GM12878 (cell line): ENCODE data around the gene RAB15. TPM values are rescaled to one million over a fixed set of nuclear protein-coding genes. Genes with fewer than 3 reads are reported as not detected.

Experiments used
- ATAC-seq: fragments of 200-7000 bp; cut with Tn5 transposase; 3 replicates; pipeline ENCODE4 v1.9.1; 2020; ENCODE audit warnings: mild to moderate bottlenecking, moderate library complexity
- BruUV-seq: library from RNA; stranded (reverse); fragments of 400-500 nt; replicated peaks from 2 replicates; lab custom pipeline; 2021; lab: Mats Ljungman, UMichigan
- CTCF ChIA-PET: fragments of 300-600 bp; sonication (Branson Sonifier 250); formaldehyde crosslinking; extraction: SDS; loops from one replicate; lab custom pipeline; 2021; ENCODE audit warnings: inconsistent platforms; lab: Yijun Ruan, JAX
- POLR2A ChIA-PET: fragments of 350-600 bp; formaldehyde crosslinking; extraction: SDS; loops from one replicate; lab custom pipeline; 2021; ENCODE audit warnings: inconsistent platforms; lab: Charles Lee
- RAD21 ChIA-PET: fragments of 300-600 bp; sonication (Branson Sonifier 250); formaldehyde crosslinking; loops from one replicate; lab custom pipeline; 2023; ENCODE audit warnings: antibody characterized with exemption; ENCODE audit not compliant: unreplicated experiment; lab: Charles Lee
- SMC1A ChIA-PET: fragments of 300-600 bp; sonication (Branson Sonifier 250); formaldehyde crosslinking; loops from one replicate; lab custom pipeline; 2023; ENCODE audit not compliant: unreplicated experiment, uncharacterized antibody; lab: Charles Lee
- DNase-seq: peaks from one replicate; pipeline ENCODE4 v3.0.0-alpha.2; 2011; ENCODE audit warnings: low read depth, low spot score
- FAIRE-seq: peaks from 3 replicates; lab custom pipeline; 2011; peaks lifted over from hg19 to GRCh38; lab: Jason Lieb, UNC
- H2AFZ ChIP-seq: 2 replicates; pipeline ENCODE4 v1.6.0; 2011; ENCODE audit warnings: low read depth, low read length, control low read depth; ENCODE audit not compliant: control insufficient read depth
- H3K27ac ChIP-seq: 2 replicates; pipeline ENCODE4 v1.5.1; 2011; ENCODE audit warnings: control low read depth; ENCODE audit not compliant: control insufficient read depth, insufficient read depth
- H3K27me3 ChIP-seq, 2 experiments: replicated peaks in 1 of 2; 2 replicates each; pipeline versions ENCODE4 v1.6.0 to v1.6.1; 2011; ENCODE audit warnings: low read length in 1 of 2; ENCODE audit not compliant: control insufficient read depth in 2 of 2, insufficient read depth in 2 of 2
- H3K36me3 ChIP-seq, 2 experiments: 2 replicates each; pipeline ENCODE4 v1.5.1; 2011; ENCODE audit warnings: low read length in 1 of 2; ENCODE audit not compliant: control insufficient read depth in 2 of 2, insufficient read depth in 2 of 2
- H3K4me1 ChIP-seq: 2 replicates; pipeline ENCODE4 v1.6.1; 2011; ENCODE audit warnings: mild to moderate bottlenecking, low read length, moderate library complexity, mixed read lengths; ENCODE audit not compliant: control insufficient read depth, insufficient read depth
- H3K4me2 ChIP-seq: 2 replicates; pipeline ENCODE4 v1.6.0; 2011; ENCODE audit warnings: control low read depth; ENCODE audit not compliant: control insufficient read depth, insufficient read depth
- H3K4me3 ChIP-seq: fragments of 200-600 bp; sonication (generic); 2 replicates; pipeline ENCODE4 v1.5.1; 2016
- H3K79me2 ChIP-seq: 2 replicates; pipeline ENCODE4 v1.6.0; 2011; ENCODE audit warnings: low read length; ENCODE audit not compliant: control insufficient read depth, insufficient read depth
- H3K9ac ChIP-seq: 2 replicates; pipeline ENCODE4 v1.8.0; 2011; ENCODE audit warnings: low read length, control low read depth, mixed read lengths; ENCODE audit not compliant: control insufficient read depth, insufficient read depth
- H3K9me3 ChIP-seq: replicated peaks from 3 replicates; pipeline ENCODE4 v1.5.1; 2011; ENCODE audit warnings: mild to moderate bottlenecking, low read length; ENCODE audit not compliant: control insufficient read depth, insufficient read depth
- H4K20me1 ChIP-seq: 2 replicates; pipeline ENCODE4 v1.6.0; 2011; ENCODE audit not compliant: control insufficient read depth, insufficient read depth
- CBFB ChIP-seq: IDR thresholded peaks from 2 replicates; pipeline ENCODE4 v1.6.1; 2016; ENCODE audit warnings: antibody characterized with exemption, low read depth
- ESRRA ChIP-seq: IDR thresholded peaks from 2 replicates; pipeline ENCODE4 v1.6.1; 2012; ENCODE audit warnings: mild to moderate bottlenecking, low read length, improper control_type of control experiment
- NFYA ChIP-seq: IDR thresholded peaks from 2 replicates; pipeline ENCODE4 v1.6.1; 2011; ENCODE audit warnings: low read depth, mild to moderate bottlenecking, low read length, improper control_type of control experiment, borderline replicate concordance
- NRF1 ChIP-seq: conservative IDR thresholded peaks from 2 replicates; pipeline ENCODE4 v1.6.1; 2011; ENCODE audit warnings: mild to moderate bottlenecking, low read depth, low read length, improper control_type of control experiment
- RUNX3 ChIP-seq: IDR thresholded peaks from 2 replicates; pipeline ENCODE4 v1.6.1; 2012; ENCODE audit warnings: low read length, inconsistent platforms
- TCF7 ChIP-seq: IDR thresholded peaks from 2 replicates; pipeline ENCODE4 v1.6.1; 2014; ENCODE audit warnings: antibody characterized with exemption, borderline replicate concordance
- YBX1 ChIP-seq: fragments of 450-650 bp; IDR thresholded peaks from 2 replicates; pipeline ENCODE4 v1.6.1; 2016; ENCODE audit warnings: antibody characterized with exemption
- ZNF274 ChIP-seq: IDR thresholded peaks from one replicate; pipeline ENCODE4 v1.8.0; 2011; ENCODE audit not compliant: insufficient read length, insufficient read depth
- WGBS: methylation state at CpG from one replicate; pipeline ENCODE4 v1.1.6; 2016; ENCODE audit warnings: low lambda C conversion rate; ENCODE audit not compliant: insufficient replicate concordance, insufficient coverage; ENCODE audit errors: missing lambda C conversion rate; 5-methylcytosine and 5-hydroxymethylcytosine counted together
- in situ Hi-C: fragments of 300-500 bp; cut with MboI; formaldehyde crosslinking; loops from 9 replicates; pipeline ENCODE4 v1.14.3; 2018; ENCODE audit warnings: mixed read lengths
- intact Hi-C: fragments of 100-400 bp; cut with micrococcal nuclease; formaldehyde crosslinking; loops from one replicate; pipeline ENCODE4 v1.14.2; 2022; ENCODE audit not compliant: unreplicated experiment
- polyA plus RNA-seq, 11 experiments: library from polyadenylated mRNA; depleted of rRNA in 4 of 11; unstranded in 6 of 11; stranded (reverse) in 5 of 11; fragments of >200 nt; fragmentation: Nextera tagmentation in 4 of 11; fragmentation: Illumina TruSeq in 1 of 11; extraction: Ambion mirVana in 4 of 11; extraction: Trizol in 1 of 11; gene quantifications; 1 replicate in 1 of 11; 2 replicates in 10 of 11; pipeline versions ENCODE4 v1.2.1 to v1.2.3, GENCODE V29; 2011 to 2016; ENCODE audit warnings: inconsistent platforms in 2 of 11, missing spikeins in 2 of 11, low read depth in 1 of 11
- total RNA-seq, 4 experiments: library from RNA; depleted of rRNA in 3 of 4; stranded (reverse); fragments of >200 nt in 3 of 4; fragmentation: Illumina TruSeq in 1 of 4; extraction: Trizol in 1 of 4; gene quantifications; 2 replicates each; pipeline versions ENCODE4 v1.2.1 to v1.2.3, GENCODE V29; 2013 to 2021
- TF ChIP-seq, protein P1 (sequence below): fragments of 450-650 bp; conservative IDR thresholded peaks from 2 replicates; pipeline ENCODE4 v1.6.1; 2017; ENCODE audit warnings: mild to moderate bottlenecking, moderate library complexity

Gene RAB15
- total and polyA plus RNA-seq, 10 of the 15 experiments (the other 5 are each of a cell fraction or from before 2014, with no cell fraction given): 0.32 to 3.9 (median 2.1) TPM

DNA sequence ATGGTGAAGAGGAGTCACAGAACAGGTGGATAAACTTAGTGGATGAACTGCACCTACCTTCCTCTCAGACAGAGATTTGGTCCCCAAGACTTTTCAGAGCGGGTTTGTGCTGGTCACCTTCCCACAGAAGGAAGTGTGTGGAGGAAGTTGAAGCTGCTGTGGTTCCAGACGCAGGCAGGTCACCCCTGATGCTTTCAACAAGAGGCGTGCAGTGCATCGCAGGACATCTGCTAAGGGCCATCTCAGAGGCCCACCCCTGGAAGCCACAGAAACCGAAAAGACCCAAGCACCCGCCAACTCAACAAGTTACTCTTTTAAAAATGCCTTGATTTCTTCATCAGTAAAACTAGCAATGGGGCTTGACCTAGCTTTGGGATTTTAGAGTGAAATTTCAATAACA is 28.6 kb downstream of the RAB15 start:
- FAIRE-seq: no peak
- H3K27me3 ChIP-seq: no peaks in the 10 kb centered on the region
- intact Hi-C loops: no loop called here
- peaks cover 0 to 4% of the 10 kb centered on the region in 2 experiments; a peak in 2 of 4 replicates for H3K36me3 ChIP-seq
- H3K27ac ChIP-seq: no peak overlapping the region
- in situ Hi-C loops: no loop called here
- WGBS: 33% methylated on average over 6 of the region's 6 CpGs
- RAD21 ChIA-PET: interaction anchor here (1.9 kb wide), 1 partner anchor 9 kb away, joined by 4 read pairs; no protein-coding TSS in a partner anchor
- no peaks in the 10 kb centered on the region for H4K20me1 ChIP-seq
- POLR2A ChIA-PET: interaction anchor here (1.3 kb wide), 1 partner anchor 9 kb away, joined by 4 read pairs; no protein-coding TSS in a partner anchor
- H3K4me1 ChIP-seq: no peaks in the 10 kb centered on the region
- no peak for DNase-seq
- no TSS peak for BruUV-seq
- ATAC-seq: no peak
- TF ChIP-seq YBX1 (no peak), ESRRA (no peak), RUNX3 (no peak), TCF7 (no peak), CBFB (no peak), ZNF274 (no peak), NFYA (no peak), NRF1 (no peak)
- TF ChIP-seq, protein P1, sequence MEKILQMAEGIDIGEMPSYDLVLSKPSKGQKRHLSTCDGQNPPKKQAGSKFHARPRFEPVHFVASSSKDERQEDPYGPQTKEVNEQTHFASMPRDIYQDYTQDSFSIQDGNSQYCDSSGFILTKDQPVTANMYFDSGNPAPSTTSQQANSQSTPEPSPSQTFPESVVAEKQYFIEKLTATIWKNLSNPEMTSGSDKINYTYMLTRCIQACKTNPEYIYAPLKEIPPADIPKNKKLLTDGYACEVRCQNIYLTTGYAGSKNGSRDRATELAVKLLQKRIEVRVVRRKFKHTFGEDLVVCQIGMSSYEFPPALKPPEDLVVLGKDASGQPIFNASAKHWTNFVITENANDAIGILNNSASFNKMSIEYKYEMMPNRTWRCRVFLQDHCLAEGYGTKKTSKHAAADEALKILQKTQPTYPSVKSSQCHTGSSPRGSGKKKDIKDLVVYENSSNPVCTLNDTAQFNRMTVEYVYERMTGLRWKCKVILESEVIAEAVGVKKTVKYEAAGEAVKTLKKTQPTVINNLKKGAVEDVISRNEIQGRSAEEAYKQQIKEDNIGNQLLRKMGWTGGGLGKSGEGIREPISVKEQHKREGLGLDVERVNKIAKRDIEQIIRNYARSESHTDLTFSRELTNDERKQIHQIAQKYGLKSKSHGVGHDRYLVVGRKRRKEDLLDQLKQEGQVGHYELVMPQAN: no peak
- H3K4me2 ChIP-seq: no peak overlapping the region
- CTCF ChIA-PET: interaction anchor here (0.6 to 2.3 kb wide), 5 partner anchors 9 to 164 kb away, joined by 3 to 7 read pairs (median 4); no protein-coding TSS in a partner anchor
- H2AFZ ChIP-seq: no peak overlapping the region
- SMC1A ChIA-PET: interaction anchor here (1.0 to 1.2 kb wide), 2 partner anchors 17 to 19 kb away, joined by 3 read pairs; no protein-coding TSS in a partner anchor
- H3K9ac ChIP-seq: no peak overlapping the region
- no peaks in the 10 kb centered on the region for H3K9me3 ChIP-seq
- no peaks in the 10 kb centered on the region for H3K79me2 ChIP-seq
- no peak overlapping the region for H3K4me3 ChIP-seq
